ENCODE data around the gene AIF1.
A peak's percentile ranks its signal among the peaks of the same experiment; 100 is the strongest.

AIF1 gene

DNA sequence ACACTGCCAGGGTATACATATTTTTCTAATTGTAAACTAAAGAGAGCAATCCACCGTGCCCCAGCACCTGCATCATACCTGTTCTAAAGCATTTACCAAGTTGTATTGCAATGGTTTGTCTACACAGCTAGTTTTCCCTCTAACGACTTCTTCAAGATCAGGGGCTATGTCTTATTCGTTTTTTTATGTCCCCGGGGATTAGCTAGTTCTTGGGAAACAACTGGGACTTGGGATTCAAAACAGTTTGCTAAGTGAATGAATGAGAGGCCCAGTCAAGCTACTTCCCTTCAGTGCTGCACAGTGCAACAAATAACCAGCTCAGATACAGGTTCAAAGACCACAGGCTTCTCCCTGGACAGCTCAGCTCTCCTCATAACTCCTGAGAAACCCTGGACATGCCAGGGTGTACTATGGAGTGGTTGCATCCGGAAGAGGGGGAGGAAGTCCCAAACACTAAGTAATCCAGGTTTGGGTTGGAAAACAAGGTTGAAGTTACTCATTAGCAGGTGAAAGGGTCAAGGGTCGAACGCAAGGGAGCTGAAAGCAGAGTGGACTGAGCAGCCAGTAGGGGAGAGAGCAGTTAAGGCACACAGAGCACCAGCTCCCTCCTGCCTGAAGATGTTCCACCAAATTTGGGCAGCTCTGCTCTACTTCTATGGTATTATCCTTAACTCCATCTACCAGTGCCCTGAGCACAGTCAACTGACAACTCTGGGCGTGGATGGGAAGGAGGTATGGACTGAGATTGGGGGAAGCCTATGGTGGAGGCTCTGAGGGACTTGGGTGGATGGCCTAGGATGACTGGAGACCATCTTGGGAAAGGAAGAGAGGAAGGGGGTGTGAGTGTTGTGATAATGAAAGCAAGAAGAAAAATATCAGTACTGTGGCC is 40.6 kb downstream of the AIF1 start, which contains the start of gene APOM:
Gene APOM, plus strand, starts transcription at position 546 of the 889 bp plus-strand sequence. Its CDS starts 73 bp downstream, at position 619.
- H3K4me3 ChIP-seq (replicated peaks; ENCODE audit: low read depth, low read length) = no peak within 1 kb of the TSS
- DNase-seq (ENCODE audit: extremely low read depth, low read depth) = no peak
- TF ChIP-seq, protein P1, sequence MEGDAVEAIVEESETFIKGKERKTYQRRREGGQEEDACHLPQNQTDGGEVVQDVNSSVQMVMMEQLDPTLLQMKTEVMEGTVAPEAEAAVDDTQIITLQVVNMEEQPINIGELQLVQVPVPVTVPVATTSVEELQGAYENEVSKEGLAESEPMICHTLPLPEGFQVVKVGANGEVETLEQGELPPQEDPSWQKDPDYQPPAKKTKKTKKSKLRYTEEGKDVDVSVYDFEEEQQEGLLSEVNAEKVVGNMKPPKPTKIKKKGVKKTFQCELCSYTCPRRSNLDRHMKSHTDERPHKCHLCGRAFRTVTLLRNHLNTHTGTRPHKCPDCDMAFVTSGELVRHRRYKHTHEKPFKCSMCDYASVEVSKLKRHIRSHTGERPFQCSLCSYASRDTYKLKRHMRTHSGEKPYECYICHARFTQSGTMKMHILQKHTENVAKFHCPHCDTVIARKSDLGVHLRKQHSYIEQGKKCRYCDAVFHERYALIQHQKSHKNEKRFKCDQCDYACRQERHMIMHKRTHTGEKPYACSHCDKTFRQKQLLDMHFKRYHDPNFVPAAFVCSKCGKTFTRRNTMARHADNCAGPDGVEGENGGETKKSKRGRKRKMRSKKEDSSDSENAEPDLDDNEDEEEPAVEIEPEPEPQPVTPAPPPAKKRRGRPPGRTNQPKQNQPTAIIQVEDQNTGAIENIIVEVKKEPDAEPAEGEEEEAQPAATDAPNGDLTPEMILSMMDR (IDR thresholded peaks at IDR 0.05; ENCODE audit: low read depth, low read length, missing control alignments) = no peak

DNA sequence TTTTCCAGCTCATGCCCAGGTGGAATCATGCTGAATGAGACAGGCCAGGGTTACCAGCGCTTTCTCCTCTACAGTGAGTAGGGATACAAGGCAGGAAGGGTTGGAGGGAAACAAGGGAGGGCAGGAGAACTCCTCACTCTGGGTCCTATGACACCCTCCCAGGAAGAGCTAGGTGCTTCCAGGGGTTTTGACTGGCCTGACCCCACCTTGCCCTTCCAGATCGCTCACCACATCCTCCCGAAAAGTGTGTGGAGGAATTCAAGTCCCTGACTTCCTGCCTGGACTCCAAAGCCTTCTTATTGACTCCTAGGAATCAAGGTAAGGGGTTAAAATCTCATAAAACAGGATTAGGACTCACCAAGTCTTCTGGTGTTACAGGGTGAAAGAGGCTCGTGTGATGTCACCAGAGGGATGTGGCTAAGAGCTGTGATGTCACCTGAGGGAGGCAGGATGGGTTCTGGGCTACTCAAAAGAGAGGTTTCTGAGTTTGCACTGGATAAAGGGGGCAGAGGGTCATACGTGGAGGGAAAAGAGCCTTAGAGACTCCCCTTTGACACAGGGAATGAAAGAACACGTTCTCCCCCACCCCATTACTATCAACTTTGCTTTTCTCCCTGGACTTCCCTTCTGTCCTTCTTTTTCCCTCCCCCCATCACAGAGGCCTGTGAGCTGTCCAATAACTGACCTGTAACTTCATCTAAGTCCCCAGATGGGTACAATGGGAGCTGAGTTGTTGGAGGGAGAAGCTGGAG is 42.5 kb downstream of the AIF1 start:
- H3K4me3 ChIP-seq (replicated peaks; ENCODE audit: low read depth, low read length) = no peak overlapping the region
- DNase-seq (ENCODE audit: extremely low read depth, low read depth) = no peak
- TF ChIP-seq, protein P1 (IDR thresholded peaks at IDR 0.05; ENCODE audit: low read depth, low read length, missing control alignments) = no peak

DNA sequence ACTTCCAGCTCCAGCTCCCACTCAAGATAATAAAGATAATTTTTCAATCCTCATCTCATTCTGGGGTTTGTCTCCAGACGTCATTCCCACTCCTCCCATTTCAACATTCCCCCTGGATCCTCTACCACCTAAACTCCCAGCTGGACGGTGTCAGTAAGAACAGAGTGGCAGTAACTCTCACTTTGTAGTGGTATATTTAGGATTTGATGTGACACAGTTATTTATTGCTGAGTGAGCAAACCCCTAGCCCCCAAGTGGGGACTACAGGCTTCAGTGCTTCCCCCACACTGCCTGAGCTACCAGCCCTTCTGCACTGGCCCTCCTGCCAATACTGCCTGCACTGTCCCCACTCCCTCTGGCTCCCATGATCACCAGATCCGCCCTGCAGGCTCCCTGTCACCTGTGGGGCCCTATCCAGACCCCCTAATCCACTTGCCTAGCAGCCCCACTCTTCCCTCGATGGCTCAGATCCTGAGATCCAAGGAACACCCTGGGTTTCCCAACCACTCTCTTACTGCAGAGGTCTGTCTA is 43.2 kb downstream of the AIF1 start:
- TF ChIP-seq, protein P1 (IDR thresholded peaks at IDR 0.05; ENCODE audit: low read depth, low read length, missing control alignments) = no peak
- no peak overlapping the region for H3K4me3 ChIP-seq (replicated peaks; ENCODE audit: low read depth, low read length)
- DNase-seq (ENCODE audit: extremely low read depth, low read depth) = no peak

DNA sequence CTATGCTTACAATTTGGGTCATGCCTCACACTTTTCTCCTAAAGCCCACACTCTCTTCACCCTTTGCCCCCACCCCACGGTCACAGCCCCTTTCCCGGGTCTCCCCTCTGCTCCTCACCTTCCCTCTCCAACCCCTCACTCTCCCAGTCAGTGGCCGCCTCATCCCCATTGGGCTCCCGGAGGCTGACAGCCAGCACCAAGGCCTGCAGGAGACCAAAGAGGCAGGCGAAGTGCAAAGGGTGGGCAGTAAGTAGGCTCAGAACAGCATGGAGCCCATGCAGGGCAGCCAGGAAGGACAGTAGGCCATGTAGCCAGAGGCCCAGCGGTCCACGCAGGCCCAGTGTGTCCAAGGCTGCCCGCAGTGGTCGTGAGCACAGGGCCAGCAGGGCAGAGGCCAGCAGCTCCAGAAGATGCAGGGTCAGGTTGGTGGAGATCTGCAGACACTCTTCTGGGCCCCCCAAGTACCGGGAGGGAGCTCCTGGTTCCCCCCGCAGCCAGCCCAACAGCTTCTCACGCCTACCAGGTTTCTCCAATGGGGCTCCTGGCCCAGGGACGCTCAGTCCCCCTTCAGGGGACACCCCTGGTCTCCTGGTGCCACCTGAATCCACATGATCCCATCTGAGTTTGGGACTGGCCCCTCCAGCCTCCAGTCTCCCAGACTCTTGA is 44.1 kb downstream of the AIF1 start:
- no peak for DNase-seq (ENCODE audit: extremely low read depth, low read depth)
- TF ChIP-seq, protein P1 (IDR thresholded peaks at IDR 0.05; ENCODE audit: low read depth, low read length, missing control alignments) = no peak
- peak overlapping the region; percentile 71 for H3K4me3 ChIP-seq (replicated peaks; ENCODE audit: low read depth, low read length)

DNA sequence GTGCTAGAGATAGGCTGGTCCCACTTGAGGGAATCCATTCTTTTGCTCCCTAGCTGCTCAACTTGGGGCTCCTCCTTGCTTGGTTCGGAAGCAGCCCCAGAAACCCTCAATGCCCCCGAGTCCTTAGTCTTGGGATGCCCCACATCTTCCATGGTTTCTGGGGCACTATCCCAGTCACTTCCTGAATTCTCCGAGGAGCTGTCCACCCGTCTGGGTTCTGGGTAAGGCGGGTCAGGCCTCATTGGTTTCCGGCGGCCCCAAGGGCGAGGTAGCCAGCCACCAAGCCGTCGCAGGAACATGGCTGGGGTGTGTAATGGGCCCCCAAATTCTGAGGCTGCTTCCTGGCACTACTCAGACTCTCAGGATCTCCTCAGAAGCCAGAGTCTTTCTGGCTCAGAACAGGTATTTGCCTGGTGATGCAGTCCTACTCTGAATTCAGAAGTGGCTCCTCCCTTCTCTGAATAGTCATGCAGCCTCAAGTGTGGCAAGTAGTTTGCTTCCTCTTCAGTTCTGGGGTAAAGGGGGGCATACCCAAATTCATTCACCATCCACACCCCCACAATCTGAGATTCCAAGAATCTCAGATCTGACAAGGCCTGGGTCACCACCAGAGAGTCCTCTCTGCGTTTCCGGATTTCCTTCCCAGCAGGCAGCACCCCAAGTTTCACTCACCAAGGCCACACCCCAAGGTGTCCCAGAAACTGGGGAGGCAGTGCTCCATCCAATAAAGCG is 44.8 kb downstream of the AIF1 start:
- TF ChIP-seq, protein P1 (IDR thresholded peaks at IDR 0.05; ENCODE audit: low read depth, low read length, missing control alignments) = no peak
- peak overlapping the region; percentile 71 for H3K4me3 ChIP-seq (replicated peaks; ENCODE audit: low read depth, low read length)
- no peak for DNase-seq (ENCODE audit: extremely low read depth, low read depth)
